ENCODE data around the gene C19orf25.

C19orf25 gene

DNA sequence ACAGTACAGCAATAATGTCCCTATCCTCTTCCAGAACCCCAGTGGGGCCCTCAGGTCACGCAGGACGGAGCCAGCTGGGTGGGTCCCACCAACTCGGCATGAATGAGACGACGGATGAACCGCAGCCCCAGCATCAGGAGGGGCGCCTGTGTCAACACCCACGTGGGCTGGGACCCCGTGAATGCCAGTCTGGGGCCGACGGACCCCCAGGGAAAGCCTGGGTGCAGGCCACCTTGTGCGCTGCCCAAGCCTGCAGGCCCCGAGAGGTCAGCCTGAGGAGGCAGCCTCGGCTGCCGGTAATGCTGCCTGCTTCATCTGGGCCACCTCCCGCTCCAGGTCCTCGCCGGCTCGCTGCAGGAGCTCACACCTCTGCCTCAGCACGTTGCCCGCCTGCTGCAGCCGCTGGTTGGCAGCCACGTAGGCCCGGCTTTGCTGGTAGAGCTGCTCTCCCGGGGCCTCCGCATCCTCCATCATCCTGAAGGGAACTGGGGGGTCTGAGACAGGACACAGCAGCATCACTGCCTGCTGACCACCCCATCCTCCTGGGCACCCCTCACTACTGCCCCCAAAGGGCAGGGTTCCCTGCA lies 4.2 kb downstream of the C19orf25 start:
- no peak for DNase-seq

DNA sequence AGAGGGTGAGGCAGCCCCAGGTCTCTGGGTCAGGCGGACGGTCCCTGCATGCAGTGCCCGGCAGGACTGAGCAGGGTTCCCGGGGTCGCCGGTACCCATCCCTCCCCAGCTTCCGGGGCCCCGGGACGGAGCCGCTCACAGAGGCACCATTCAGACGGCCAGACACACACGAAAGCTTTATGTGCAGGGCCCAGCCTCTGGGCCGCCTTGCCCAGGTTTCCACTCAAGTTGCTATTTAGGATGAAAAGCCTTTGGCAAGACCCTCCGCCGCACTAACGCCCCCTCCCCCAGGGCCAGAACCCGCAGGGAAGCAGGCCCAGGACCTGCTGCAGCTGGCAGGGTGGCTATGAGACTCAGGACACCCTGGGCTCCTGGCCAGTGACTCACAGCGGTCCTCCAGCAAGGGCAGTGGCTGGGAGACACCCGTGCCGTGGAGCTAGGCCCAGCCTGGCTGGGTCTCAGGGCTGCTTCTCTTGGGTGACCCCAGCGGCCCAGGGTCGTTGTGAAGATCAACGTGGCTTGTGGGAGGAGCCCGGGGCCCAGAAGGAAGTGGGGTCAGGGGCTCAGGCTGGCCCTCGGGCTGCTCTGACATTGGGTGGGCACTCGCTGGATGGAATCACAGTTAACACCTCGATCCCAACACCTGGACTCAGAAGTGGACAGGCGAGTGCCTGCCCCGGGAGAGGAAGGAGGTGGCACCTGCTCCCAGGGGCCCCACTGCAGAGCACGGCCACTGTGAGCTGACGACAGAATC lies 4.8 kb downstream of the C19orf25 start:
- DNase-seq: no peak

DNA sequence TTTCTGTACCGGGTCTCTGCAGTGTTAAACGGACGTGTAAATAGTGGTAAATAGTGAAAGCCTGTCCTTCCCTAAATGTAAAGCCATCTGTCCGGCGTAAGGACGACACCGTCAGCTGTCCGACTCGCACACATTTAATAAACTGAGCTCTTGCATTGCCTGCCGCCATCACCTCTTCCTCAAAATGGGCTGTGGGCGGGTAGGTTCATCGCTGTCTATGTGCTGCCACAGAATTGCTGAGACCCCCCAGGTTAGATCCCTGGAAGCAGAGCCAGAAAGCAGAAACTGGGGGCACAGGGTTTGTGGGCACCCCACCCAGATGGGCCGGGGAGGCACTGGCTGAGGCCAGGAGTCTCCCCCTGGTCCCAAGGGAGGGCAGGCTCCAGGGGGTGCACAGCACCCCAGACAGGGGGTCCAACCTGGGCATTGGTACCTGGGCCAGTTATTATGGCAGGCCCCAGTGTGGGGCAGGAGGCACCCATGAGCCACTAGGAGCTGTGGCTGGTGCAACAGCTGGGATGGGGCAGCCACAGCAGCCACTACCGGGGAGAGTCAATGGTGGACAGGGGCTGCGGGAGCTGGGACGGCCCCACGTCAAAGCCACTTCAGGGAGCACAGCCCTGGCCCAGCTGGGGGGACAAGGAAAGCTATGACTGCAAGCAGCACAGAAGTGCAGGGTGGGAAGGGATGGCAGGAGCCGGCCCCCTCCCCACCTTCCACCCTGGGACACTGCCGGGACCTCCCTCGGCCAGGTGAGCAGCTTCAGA lies 5.7 kb downstream of the C19orf25 start:
- DNase-seq: no peak

DNA sequence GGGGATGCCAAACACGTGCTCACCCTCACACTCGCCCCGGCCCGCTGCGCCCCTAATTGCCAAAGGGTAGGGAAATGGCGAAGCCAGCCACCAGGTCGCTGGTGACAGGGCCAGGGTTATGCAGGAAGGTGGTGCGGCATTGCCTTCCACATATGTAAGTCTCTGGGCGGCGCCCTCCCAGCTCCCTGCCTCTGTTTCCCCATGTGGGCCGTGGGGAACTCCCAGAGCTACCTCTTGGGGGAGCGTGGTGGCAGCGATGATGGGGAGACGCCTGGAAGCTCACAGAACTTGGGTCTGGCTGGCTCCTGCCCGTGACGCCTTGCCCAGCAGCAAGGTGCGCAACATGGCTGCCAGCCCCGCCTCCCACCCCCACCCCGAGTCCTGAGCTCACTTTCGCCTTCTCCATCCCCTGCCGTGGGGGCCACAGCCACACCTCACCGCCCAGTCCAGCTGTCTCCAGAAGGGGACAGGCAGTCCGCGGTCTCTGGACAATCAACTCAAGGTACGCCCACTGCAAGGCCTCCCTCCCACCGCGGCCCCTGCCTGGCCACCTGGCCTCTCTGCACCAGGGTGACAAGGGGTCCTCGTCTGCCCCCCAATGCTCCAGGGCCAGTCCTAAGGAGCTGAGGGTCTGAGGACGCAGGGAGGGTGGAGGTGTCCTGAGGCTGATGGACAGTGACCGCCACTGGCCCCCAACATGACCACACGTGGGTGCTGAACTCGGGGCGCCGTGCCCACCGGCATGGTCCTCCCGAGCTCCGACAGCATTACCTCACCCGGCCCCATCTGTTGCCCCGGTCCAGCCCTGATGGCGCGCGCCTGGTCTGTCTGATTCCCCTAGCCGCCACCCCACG lies 6.6 kb downstream of the C19orf25 start:
- DNase-seq: peak in 1 of 2 experiments; percentile 68

DNA sequence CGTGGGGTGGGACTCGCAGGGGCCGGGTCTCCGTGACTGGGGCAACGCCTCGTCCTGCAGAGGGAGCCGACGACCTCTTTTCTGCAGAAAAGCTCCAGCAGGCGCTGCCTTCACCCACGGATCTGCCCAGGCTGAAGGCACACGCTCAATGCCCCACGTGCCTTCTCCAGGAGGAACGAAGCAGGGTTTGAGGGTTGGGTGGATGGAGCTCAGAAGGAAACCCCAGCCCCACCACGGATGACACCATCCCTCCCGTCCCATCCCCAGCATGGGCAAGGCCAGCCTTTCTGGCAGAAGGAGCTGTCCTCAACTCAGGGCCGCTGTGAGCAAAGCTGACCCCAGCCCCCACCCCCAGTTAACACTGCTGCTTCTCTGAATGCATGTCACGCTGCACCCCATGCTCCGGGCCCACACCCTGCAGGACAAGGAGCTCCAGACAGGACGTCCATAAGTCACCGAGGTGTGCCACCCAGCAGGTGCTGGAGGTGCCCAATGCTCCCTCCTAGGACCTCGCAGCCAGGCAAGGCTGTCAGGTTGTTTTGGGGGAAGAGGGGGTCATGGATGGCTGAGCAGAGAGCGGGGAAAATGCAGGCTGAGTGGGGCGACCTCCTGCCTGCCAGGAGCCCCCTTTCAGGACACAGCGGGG lies 7.4 kb downstream of the C19orf25 start:
- DNase-seq: peak; percentile 28 to 52

DNA sequence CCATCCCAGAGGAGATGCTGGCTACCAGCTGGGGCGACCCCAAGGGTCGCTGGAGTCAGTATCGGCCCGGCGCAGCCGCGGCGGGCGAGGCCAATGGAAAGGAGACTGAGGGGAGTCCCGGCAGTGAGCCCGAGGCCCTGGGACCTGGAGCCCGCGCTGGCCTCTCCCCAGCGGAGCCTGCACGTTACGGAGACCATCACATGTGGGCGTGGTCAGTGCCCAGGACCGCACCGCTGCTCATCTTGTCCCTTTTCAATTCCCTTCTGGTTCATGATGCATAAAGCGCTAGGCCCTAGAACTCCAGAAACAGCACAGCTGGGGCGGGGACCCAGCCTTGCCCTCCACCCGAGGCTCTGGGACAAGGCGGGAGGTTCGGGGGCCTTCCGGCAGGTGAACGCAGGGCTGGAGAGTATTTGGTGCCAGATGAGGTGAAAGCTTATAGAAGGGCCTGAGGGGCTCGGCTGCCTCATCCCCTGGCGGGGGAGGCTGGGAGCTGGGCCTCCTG lies 8.0 kb downstream of the C19orf25 start:
- peak in 1 of 2 experiments; percentile 53 for DNase-seq

DNA sequence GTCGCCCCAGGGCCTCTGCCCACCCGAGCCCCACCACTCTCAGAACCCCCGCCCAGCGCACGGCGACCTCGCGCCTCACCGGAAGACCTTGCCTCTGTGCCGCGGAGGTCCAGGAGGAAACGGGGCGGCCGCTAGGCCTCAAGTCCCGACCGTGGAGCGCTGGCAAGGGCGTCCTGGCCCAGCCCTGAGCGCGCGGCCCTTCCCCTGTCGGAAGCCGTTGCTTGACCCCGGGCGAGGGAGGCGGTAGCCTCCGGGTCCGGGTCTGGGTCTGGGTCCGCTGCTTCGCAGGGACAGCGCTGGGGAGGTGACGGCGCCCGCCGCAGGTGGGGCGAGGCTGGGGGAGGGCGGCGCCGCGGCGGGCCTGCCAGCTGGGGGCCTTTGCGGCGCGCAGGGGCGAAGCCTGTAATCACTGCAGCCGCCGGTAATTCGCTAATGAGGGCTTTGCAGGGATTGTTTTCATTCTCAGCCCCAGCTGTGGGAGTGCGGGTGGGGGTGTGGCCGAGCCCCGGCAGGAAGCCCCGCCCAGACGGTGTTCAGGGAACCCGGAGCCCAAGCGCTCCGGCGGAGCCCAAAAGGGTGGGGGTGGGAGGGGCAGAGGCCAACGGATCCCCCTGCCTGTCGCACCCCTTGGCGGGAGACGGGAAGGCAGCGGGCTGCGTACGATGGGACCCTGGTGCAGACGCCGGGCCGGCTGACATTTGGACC lies 8.6 kb downstream of the C19orf25 start:
- DNase-seq: peak; percentile 68 to 91

DNA sequence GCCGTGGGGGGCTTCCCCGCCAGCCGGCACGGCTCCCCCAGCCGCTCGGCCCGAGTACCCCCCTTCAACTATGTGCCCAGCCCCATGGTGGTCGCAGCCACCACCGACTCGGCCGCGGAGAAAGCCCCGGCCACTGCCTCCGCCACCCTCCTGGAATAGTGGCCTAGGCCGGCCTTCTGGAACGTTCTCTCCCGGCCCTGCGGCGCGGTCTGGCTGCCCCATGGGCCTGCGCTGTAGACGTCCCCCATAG lies 9.0 kb downstream of the C19orf25 start:
- no peak for DNase-seq

DNA sequence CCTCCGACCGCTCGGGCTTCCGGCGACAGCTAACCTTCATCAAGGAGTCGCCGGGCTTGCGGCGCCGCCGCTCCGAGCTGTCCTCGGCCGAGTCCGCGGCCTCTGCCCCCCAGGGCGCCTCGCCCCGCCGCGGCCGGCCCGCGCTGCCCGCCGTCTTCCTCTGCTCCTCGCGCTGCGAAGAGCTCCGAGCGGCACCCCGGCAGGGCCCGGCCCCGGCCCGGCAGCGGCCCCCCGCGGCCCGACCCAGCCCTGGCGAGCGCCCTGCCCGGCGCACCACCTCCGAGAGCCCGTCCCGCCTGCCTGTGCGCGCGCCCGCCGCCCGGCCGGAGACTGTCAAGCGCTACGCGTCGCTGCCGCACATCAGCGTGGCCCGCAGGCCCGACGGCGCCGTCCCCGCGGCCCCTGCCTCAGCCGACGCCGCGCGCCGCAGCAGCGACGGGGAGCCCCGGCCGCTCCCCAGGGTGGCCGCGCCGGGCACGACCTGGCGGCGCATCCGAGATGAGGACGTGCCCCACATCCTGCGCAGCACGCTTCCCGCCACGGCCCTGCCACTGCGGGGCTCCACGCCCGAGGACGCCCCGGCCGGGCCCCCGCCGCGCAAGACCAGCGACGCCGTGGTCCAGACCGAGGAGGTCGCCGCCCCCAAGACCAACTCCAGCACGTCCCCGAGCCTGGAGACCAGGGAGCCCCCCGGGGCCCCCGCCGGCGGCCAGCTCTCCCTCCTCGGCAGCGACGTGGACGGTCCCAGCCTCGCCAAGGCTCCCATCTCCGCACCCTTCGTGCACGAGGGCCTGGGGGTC lies 9.6 kb downstream of the C19orf25 start:
- no peak for DNase-seq

DNA sequence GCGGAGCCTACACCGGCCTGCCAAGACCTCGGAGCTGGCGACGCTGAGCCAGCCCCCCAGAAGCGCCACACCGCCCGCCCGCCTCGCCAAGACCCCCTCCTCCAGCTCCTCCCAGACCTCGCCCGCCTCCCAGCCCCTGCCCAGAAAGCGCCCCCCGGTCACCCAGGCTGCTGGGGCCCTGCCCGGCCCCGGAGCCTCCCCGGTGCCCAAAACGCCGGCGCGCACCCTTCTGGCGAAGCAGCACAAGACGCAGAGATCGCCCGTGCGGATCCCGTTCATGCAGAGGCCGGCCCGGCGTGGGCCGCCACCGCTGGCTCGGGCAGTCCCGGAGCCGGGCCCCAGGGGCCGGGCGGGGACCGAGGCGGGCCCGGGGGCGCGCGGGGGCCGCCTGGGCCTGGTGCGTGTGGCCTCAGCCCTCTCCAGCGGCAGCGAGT lies 10.2 kb downstream of the C19orf25 start:
- DNase-seq: no peak

DNA sequence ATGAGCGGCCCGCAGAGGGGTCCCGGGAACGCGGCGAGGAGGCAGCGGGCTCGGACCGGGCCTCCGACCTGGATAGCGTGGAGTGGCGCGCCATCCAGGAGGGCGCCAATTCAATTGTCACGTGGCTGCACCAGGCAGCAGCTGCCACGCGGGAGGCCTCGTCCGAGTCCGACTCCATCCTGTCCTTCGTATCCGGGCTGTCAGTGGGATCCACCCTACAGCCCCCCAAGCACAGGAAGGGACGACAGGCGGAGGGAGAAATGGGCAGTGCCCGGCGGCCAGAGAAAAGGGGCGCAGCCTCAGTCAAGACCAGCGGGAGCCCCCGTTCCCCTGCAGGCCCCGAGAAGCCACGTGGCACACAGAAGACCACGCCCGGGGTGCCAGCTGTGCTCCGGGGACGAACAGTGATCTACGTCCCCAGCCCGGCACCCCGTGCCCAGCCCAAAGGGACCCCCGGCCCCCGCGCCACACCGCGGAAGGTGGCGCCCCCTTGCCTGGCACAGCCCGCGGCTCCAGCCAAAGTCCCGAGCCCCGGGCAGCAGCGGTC lies 10.7 kb downstream of the C19orf25 start:
- no peak for DNase-seq

DNA sequence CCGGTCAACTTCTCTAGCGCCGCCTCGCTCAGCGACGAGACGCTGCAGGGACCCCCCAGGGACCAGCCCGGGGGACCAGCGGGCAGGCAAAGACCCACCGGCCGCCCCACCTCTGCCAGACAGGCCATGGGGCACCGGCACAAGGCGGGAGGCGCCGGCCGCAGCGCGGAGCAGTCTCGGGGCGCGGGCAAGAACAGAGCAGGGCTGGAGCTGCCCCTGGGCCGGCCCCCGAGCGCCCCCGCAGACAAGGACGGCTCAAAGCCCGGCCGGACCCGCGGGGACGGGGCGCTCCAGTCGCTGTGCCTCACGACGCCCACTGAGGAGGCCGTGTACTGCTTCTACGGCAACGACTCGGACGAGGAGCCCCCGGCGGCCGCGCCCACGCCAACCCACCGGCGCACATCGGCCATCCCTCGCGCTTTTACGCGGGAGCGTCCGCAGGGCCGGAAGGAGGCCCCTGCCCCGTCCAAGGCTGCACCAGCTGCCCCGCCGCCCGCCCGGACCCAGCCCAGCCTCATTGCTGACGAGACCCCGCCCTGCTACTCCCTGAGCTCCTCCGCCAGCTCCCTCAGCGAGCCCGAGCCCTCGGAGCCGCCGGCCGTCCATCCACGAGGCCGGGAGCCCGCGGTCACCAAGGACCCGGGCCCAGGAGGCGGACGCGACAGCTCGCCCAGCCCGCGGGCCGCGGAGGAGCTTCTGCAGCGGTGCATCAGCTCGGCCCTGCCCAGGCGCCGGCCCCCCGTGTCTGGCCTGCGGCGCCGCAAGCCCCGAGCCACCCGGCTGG lies 11.3 kb downstream of the C19orf25 start:
- DNase-seq: no peak

DNA sequence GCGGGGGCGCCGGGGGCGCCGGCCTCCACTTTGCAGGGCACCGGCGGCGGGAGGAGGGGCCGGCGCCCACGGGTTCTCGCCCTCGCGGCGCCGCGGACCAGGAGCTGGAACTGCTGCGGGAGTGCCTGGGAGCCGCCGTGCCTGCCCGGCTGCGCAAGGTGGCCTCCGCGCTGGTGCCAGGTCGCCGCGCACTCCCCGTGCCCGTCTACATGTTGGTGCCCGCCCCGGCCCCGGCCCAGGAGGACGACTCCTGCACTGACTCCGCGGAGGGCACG lies 11.9 kb downstream of the C19orf25 start:
- DNase-seq: no peak

DNA sequence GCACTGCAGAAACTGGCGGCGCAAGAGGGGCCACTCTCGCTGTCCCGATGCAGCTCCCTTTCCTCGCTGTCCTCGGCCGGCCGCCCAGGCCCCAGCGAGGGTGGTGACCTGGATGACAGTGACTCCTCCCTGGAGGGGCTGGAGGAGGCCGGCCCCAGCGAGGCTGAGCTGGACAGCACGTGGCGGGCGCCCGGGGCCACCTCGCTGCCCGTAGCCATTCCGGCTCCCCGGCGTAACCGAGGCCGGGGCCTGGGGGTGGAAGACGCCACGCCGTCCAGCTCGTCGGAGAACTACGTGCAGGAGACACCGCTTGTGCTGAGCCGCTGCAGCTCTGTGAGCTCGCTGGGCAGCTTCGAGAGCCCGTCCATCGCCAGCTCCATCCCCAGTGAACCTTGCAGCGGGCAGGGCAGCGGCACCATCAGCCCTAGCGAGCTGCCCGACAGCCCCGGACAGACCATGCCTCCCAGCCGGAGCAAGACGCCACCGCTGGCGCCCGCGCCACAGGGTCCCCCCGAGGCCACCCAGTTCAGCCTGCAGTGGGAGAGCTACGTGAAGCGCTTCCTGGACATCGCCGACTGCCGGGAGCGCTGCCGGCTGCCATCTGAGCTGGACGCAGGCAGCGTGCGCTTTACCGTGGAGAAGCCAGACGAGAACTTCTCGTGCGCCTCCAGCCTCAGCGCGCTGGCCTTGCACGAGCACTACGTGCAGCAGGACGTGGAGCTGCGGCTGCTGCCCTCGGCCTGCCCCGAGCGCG lies 12.4 kb downstream of the C19orf25 start:
- no peak for DNase-seq

DNA sequence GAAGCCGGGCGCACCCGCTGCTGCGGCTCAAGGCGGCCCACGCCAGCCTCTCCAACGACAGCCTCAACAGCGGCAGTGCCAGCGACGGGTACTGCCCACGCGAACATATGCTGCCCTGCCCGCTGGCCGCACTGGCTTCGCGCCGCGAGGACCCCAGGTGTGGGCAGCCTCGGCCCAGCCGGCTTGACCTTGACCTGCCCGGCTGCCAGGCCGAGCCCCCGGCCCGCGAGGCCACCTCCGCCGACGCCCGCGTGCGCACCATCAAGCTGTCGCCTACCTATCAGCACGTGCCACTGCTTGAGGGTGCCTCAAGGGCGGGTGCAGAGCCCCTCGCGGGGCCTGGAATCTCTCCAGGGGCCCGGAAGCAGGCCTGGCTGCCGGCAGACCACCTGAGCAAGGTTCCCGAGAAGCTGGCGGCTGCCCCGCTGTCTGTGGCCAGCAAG lies 13.0 kb downstream of the C19orf25 start:
- no peak for DNase-seq

DNA sequence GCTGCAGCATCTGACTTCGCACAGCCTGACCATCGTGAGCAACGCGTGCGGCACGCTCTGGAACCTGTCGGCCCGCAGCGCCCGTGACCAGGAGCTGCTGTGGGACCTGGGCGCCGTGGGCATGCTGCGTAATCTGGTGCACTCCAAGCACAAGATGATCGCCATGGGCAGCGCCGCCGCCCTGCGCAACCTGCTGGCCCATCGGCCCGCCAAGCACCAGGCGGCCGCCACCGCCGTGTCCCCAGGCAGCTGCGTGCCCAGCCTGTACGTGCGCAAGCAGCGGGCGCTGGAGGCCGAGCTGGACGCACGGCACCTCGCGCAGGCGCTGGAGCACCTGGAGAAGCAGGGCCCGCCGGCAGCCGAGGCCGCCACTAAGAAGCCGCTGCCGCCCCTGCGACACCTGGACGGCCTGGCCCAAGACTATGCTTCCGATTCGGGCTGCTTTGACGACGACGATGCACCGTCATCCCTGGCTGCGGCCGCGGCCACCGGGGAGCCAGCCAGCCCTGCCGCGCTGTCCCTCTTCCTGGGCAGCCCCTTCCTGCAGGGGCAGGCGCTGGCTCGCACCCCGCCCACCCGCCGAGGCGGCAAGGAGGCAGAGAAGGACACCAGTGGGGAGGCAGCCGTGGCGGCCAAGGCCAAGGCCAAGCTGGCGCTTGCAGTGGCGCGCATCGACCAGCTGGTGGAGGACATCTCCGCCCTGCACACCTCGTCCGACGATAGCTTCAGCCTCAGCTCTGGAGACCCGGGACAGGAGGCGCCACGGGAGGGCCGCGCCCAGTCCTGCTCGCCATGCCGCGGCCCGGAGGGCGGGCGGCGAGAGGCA lies 13.6 kb downstream of the C19orf25 start:
- peak; percentile 36 to 64 for DNase-seq

DNA sequence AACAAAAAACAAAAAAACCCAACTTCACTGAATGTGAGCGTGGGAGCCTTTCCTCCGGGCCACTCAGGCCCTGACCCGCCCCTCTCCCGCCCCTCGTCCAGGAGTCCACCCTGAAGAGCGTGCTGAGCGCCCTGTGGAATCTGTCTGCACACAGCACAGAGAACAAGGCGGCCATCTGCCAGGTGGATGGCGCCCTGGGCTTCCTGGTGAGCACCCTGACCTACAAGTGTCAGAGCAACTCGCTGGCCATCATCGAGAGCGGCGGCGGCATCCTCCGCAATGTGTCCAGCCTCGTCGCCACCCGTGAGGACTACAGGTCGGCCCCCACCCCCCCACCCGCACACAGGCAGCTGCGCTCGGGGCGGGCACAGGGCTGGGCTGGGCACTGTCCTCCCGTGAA lies 17.2 kb downstream of the C19orf25 start:
- DNase-seq: no peak
